ENCODE results near the gene NCOA3.

- TF ChIP-seq CTCF (conservative IDR thresholded peaks at IDR 0.05; ENCODE audit: low read length) (no peak), EZH2phosphoT487 (IDR thresholded peaks at IDR 0.05; ENCODE audit: borderline replicate concordance) (no peak)
Measured at GRCh38 chr20:47558295-47559066, 56.8 kb downstream of the NCOA3 start.
